ENCODE results near the gene TTI1. TPM values are rescaled to one million over a fixed set of nuclear protein-coding genes. Genes with fewer than 3 reads are reported as not detected.

The TTI1 gene
- total and polyA plus RNA-seq, 3 experiments from 2014 or later = 16.7 to 41.6 (median 40.5) TPM

DNA sequence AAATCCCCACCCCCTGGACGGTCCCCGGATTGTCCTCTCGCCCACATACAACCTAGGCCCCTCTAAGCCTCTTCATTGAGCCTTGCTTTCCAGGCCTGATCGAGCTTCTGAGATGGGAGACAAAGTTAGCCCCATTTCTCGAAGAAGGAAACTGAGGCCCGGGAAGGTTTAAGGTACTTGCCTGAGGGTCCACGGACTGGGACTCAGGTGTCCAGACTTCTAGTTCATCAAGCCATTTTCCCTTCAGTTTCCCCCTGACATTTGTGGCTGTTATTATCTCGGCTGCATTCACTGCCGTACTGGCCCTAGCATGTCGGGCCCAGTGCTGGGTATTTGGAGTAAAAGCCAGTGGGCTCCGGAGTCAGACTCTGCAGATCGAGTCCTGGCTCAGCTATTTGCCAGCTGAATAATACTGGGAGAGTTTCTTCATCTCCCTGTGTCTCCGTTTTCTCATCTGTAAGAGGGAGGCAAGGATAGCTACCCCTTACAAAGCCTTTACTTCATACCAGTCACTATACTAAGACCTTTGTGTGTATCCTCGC is 923 bp upstream of the TTI1 start:
- Mint-ChIP-seq H3K36me3 (peaks cover 0 to 47% (median 3%) of the 10 kb centered on the region in 3 donors), H3K27ac (peak overlapping the region; percentile 99), H3K9me3 (no peaks in the 10 kb centered on the region), H3K4me3 (peak overlapping the region; percentile 96 to 99 (median 96)), H3K27me3 (peaks cover 0 to 4% of the 10 kb centered on the region in 2 donors), H3K4me1 (peaks cover 67 to 86% (median 83%) of the 10 kb centered on the region in 3 donors)
- Histone ChIP-seq H3K4me3 (ENCODE audit: low read length) (peak overlapping the region; percentile 96), H3K27ac (ENCODE audit: low read depth, low read length) (peak overlapping the region; percentile 95), H3K27me3 (ENCODE audit: insufficient read depth, low read length, poor library complexity, severe bottlenecking) (no peaks in the 10 kb centered on the region), H3K36me3 (ENCODE audit: insufficient read depth, low read length) (no peaks in the 10 kb centered on the region), H3K9me3 (ENCODE audit: low read length) (no peaks in the 10 kb centered on the region), H3K4me1 (ENCODE audit: insufficient read depth, low read length) (peaks cover 60% of the 10 kb centered on the region)
- ChIA-PET POLR2A (no interaction called here), CTCF (interaction anchor here (1.0 to 2.0 kb wide), 2 partner anchors 9 to 12 kb away, joined by 3 to 4 read pairs; no protein-coding TSS in a partner anchor)
- peak in 1 of 5 donors; percentile 4 for DNase-seq

DNA sequence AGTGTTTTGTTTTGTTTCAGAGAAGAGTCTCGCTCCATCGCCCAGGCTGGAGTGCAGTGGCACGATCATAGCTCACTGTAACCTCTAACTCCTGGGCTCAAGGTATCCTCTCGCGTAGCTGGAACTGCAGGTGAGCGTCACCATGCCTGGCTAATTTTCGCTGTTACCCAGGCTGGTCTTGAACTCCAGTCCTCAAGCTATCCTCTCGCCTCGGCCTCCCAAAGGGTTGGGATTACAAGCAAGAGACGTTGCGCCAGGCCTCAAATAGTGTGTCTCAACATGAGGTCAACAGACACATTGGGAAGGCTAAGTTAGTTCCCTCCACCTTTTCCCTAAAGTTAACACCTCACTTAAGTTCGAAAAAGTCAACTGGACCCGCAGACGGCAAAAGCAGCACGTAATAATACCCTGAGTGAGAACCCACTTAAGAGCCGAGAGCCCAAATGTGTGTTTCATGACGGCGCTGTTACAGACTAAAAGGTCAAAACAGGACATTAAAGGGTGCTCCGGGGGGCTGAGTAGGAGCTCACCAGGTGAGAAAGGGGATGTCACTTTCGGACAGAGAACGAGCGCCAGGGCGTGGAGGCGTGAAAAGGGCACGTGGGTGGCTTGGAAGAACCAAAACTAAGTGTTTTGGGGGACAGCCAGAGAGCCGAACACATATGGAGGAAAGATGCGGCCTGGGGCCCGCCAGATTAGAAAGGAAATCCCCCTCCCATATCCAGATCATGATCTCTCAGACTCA is 499 bp downstream of the TTI1 start:
- Histone ChIP-seq H3K36me3 (ENCODE audit: insufficient read depth, low read length) (no peaks in the 10 kb centered on the region), H3K27me3 (ENCODE audit: insufficient read depth, low read length, poor library complexity, severe bottlenecking) (no peaks in the 10 kb centered on the region), H3K4me1 (ENCODE audit: insufficient read depth, low read length) (peaks cover 58% of the 10 kb centered on the region), H3K27ac (ENCODE audit: low read depth, low read length) (peak overlapping the region; percentile 95), H3K9me3 (ENCODE audit: low read length) (no peaks in the 10 kb centered on the region), H3K4me3 (ENCODE audit: low read length) (peak overlapping the region; percentile 96)
- ChIA-PET POLR2A (no interaction called here), CTCF (interaction anchor here (2.0 kb wide), 1 partner anchor 11 kb away, joined by 4 read pairs; no protein-coding TSS in a partner anchor)
- DNase-seq = peak in 2 of 5 donors; percentile 48 to 57
- Mint-ChIP-seq H3K4me3 (peak overlapping the region; percentile 96 to 99 (median 96)), H3K9me3 (no peaks in the 10 kb centered on the region), H3K36me3 (peaks cover 0 to 49% (median 5%) of the 10 kb centered on the region in 3 donors), H3K4me1 (peaks cover 72 to 90% (median 85%) of the 10 kb centered on the region in 3 donors), H3K27me3 (peaks cover 0 to 4% of the 10 kb centered on the region in 2 donors), H3K27ac (peak overlapping the region; percentile 99)

DNA sequence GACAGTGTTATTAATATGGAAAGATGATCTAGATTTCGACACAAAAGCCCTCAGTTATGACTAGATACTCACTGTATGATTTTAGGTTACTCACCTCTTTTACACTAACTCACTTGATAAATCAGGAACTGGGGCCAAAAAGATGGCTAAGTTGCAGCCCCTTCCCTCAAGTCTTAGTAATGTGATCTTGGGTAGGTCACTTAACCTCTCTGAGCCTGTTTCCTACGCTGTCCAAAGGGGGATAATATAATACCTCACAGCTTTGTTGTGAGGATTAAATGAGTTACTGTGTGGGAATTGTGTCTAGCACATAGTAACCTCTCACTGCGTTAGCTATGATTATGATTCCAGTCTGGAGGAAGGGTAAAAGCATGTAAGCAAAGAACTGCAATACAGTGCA is 1.3 kb downstream of the TTI1 start:
- Histone ChIP-seq H3K4me3 (ENCODE audit: low read length) (peak overlapping the region; percentile 96), H3K27ac (ENCODE audit: low read depth, low read length) (peak overlapping the region; percentile 95), H3K9me3 (ENCODE audit: low read length) (no peaks in the 10 kb centered on the region), H3K36me3 (ENCODE audit: insufficient read depth, low read length) (no peaks in the 10 kb centered on the region), H3K27me3 (ENCODE audit: insufficient read depth, low read length, poor library complexity, severe bottlenecking) (no peaks in the 10 kb centered on the region), H3K4me1 (ENCODE audit: insufficient read depth, low read length) (peaks cover 50% of the 10 kb centered on the region)
- peaks cover 0 to 4% of the 10 kb centered on the region in 2 donors for H3K27me3 Mint-ChIP-seq
- DNase-seq = no peak
- ChIA-PET CTCF (no interaction called here), POLR2A (no interaction called here)
- peaks cover 0 to 44% (median 5%) of the 10 kb centered on the region in 3 donors for H3K36me3 Mint-ChIP-seq
- H3K4me3 Mint-ChIP-seq = peak overlapping the region; percentile 96 to 99 (median 96)
- H3K27ac Mint-ChIP-seq = peak overlapping the region in 7 of 8 donors; percentile 99
- peaks cover 64 to 83% (median 79%) of the 10 kb centered on the region in 3 donors for H3K4me1 Mint-ChIP-seq
- H3K9me3 Mint-ChIP-seq = no peaks in the 10 kb centered on the region

DNA sequence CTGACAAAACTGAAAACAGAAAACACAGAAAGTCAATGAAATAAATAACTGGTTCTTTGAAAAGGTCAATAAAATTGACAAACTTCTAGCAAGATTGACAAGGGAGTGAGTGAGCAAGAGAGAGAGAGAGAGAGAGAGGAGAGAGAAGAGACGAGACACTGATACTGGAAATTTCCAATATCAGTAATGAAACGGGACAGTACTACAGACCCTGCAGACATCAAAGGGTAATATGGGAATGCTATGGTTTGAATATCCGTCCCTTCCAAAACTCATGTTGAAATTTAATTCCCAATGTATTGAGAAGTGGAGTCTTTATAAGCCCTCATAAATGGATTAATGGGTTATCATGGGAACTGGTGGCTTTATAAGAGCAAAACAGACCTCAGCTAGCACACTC is 3.8 kb downstream of the TTI1 start:
- no peaks in the 10 kb centered on the region for H3K36me3 ChIP-seq (ENCODE audit: insufficient read depth, low read length)
- no peak overlapping the region for H3K27ac ChIP-seq (ENCODE audit: low read depth, low read length)
- H3K9me3 Mint-ChIP-seq = no peaks in the 10 kb centered on the region
- peaks cover 0 to 4% of the 10 kb centered on the region in 2 donors for H3K27me3 Mint-ChIP-seq
- H3K27me3 ChIP-seq (ENCODE audit: insufficient read depth, low read length, poor library complexity, severe bottlenecking) = no peaks in the 10 kb centered on the region
- DNase-seq = no peak
- peaks cover 27% of the 10 kb centered on the region for H3K4me1 ChIP-seq (ENCODE audit: insufficient read depth, low read length)
- H3K9me3 ChIP-seq (ENCODE audit: low read length) = no peaks in the 10 kb centered on the region
- no peak overlapping the region for H3K4me3 ChIP-seq (ENCODE audit: low read length)
- H3K36me3 Mint-ChIP-seq = peaks cover 0 to 40% (median 6%) of the 10 kb centered on the region in 3 donors
- H3K27ac Mint-ChIP-seq = peak overlapping the region in 1 of 8 donors; percentile 33
- CTCF ChIA-PET = interaction anchor here (1.1 kb wide), 1 partner anchor 15 kb away, joined by 3 read pairs; no protein-coding TSS in a partner anchor
- peak overlapping the region in 2 of 7 donors; percentile 23 to 38 for H3K4me3 Mint-ChIP-seq
- peaks cover 55 to 77% (median 72%) of the 10 kb centered on the region in 3 donors for H3K4me1 Mint-ChIP-seq
- POLR2A ChIA-PET = no interaction called here

DNA sequence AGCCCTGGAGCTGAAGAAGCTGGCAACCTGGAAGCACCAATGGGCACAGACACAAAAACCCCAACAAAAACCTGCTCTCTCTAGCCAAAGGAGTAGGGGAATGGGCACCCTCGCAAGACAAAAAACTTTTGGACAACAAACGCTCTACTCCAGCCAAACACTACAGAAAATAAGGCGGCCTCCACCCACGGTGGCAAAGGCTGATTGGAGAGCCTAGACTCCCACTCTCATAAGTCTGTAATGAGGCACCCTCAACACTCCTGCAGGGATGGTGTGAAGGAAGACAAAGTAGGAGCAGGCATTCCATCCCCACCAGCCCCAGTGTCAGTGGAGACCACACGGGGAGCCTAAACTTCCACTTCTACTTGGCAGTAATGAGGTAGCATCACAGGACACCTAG is 8.8 kb downstream of the TTI1 start:
- CTCF ChIA-PET = no interaction called here
- no peak overlapping the region for H3K4me3 Mint-ChIP-seq

DNA sequence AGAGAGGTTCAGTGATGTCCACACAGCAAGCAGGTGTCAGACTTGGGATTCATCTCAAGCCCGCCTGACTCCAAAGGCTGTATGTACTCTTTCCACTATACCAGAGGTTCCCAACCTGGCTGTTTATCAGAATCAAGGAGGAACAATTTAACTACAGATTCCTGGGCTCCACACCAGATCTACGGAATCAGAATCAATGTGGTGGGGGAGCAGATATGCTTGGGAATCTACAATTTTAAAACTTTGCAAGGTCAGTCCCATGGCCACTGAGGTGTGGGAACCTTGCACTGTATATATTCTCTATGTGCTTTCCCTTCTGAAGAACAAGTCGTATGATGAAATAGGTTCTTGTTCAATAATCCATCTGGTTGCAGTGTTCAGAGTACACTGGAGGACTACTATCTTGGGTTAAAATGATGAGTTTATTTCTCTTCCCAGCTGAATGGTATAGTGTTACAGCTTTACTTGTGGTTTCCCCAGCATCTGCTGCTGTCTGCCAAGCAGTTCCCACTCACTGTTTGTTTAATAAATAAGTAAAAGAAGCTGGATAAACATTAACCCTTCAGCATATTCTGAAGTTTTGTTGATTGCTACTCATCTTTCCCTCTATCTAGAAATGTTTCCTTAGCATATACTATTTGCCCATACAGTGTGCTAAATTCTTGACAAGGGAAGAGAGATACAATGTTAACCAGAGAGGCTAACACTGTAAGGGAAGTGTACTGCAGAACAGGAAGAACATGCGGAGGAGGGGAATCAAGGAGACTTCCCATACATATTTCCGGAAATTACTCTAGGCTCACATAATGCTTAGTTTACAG is 9.9 kb downstream of the TTI1 start:
- Mint-ChIP-seq H3K4me3 (no peak overlapping the region), H3K36me3 (peaks cover 5 to 39% (median 9%) of the 10 kb centered on the region in 3 donors), H3K27ac (no peak overlapping the region), H3K9me3 (peaks cover 1 to 4% (median 1%) of the 10 kb centered on the region in 5 donors), H3K4me1 (peaks cover 26 to 67% (median 47%) of the 10 kb centered on the region in 3 donors), H3K27me3 (no peaks in the 10 kb centered on the region)
- H3K36me3 ChIP-seq (ENCODE audit: insufficient read depth, low read length) = peaks cover 5% of the 10 kb centered on the region
- no peaks in the 10 kb centered on the region for H3K9me3 ChIP-seq (ENCODE audit: low read length)
- POLR2A ChIA-PET = no interaction called here
- no peak overlapping the region for H3K4me3 ChIP-seq (ENCODE audit: low read length)
- DNase-seq = no peak
- no peaks in the 10 kb centered on the region for H3K4me1 ChIP-seq (ENCODE audit: insufficient read depth, low read length)
- no peaks in the 10 kb centered on the region for H3K27me3 ChIP-seq (ENCODE audit: insufficient read depth, low read length, poor library complexity, severe bottlenecking)
- no peak overlapping the region for H3K27ac ChIP-seq (ENCODE audit: low read depth, low read length)
- CTCF ChIA-PET = no interaction called here

More for the DNA sequence above, 8.8 kb downstream of the TTI1 start:
- Histone ChIP-seq H3K9me3 (ENCODE audit: low read length) (no peaks in the 10 kb centered on the region), H3K4me1 (ENCODE audit: insufficient read depth, low read length) (no peaks in the 10 kb centered on the region), H3K27me3 (ENCODE audit: insufficient read depth, low read length, poor library complexity, severe bottlenecking) (no peaks in the 10 kb centered on the region), H3K4me3 (ENCODE audit: low read length) (no peak overlapping the region), H3K27ac (ENCODE audit: low read depth, low read length) (no peak overlapping the region), H3K36me3 (ENCODE audit: insufficient read depth, low read length) (no peaks in the 10 kb centered on the region)
- POLR2A ChIA-PET = no interaction called here
- no peaks in the 10 kb centered on the region for H3K27me3 Mint-ChIP-seq
- no peaks in the 10 kb centered on the region for H3K9me3 Mint-ChIP-seq
- peaks cover 0 to 33% (median 7%) of the 10 kb centered on the region in 3 donors for H3K36me3 Mint-ChIP-seq
- peaks cover 31 to 75% (median 56%) of the 10 kb centered on the region in 3 donors for H3K4me1 Mint-ChIP-seq
- DNase-seq = no peak
- H3K27ac Mint-ChIP-seq = no peak overlapping the region

DNA sequence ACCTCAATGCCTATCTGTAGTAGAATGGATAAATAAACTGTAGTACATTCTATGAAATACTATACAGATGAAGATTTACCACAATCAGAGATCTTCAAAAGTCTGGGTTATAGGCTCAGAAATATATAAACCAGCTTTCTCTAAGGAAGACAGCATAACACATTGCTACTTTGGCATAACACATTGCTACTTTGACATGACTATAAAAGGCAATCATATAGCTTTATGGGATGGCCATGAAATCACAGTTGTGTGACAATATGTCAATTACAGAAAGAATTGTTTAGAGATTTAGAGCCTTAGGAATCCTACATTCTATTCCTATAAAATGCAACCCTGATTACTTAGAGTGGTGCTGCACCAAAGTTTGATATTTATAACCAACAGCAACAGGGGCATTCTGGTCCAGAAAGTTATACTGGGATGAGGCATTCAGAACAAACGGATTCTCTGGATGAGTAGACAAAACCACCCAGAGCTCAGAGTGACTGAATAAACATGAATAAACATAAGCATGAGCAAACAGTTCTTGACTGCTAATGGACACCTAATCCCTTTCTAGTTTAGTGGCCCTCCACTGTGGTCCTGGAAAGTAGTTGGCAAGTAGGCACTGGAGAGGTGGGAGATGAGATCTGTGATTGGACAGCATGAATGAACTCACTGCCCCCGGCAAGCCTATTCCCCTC is 12.0 kb downstream of the TTI1 start:
- Mint-ChIP-seq H3K9me3 (peaks cover 2 to 10% (median 8%) of the 10 kb centered on the region in 5 donors), H3K4me3 (no peak overlapping the region), H3K27me3 (no peaks in the 10 kb centered on the region), H3K4me1 (peaks cover 20 to 58% (median 32%) of the 10 kb centered on the region in 3 donors), H3K36me3 (peaks cover 12 to 51% (median 24%) of the 10 kb centered on the region in 3 donors), H3K27ac (peak overlapping the region in 1 of 8 donors; percentile 12)
- H3K4me3 ChIP-seq (ENCODE audit: low read length) = no peak overlapping the region
- ChIA-PET CTCF (interaction anchor here (0.9 kb wide), 1 partner anchor 10 kb away, joined by 3 read pairs; no protein-coding TSS in a partner anchor), POLR2A (no interaction called here)
- H3K27me3 ChIP-seq (ENCODE audit: insufficient read depth, low read length, poor library complexity, severe bottlenecking) = no peaks in the 10 kb centered on the region
- no peak for DNase-seq
- no peaks in the 10 kb centered on the region for H3K9me3 ChIP-seq (ENCODE audit: low read length)
- H3K27ac ChIP-seq (ENCODE audit: low read depth, low read length) = no peak overlapping the region
- H3K4me1 ChIP-seq (ENCODE audit: insufficient read depth, low read length) = no peaks in the 10 kb centered on the region
- peaks cover 20% of the 10 kb centered on the region for H3K36me3 ChIP-seq (ENCODE audit: insufficient read depth, low read length)
